Activated gamma-delta T cell treated with anti-CD3 and anti-CD28 coated beads, Interleukin-2, amount 50 U/mL, for 16 hours (primary cell): ENCODE data around the gene ZC3H18.

Source experiments
- DNase-seq: peaks from one replicate; pipeline ENCODE4 v3.0.0-alpha.2; 2020; ENCODE audit warnings: low read depth

ZC3H18 gene

GRCh38 chr16:88569985-88570690 lies at the start of gene ZC3H18:
ZC3H18 (plus strand) TSS chr16:88570403; CDS start chr16:88577124, 6,721 bp downstream.
- DNase-seq, result peak; percentile 97

GRCh38 chr16:88521674-88522073 lies 48.5 kb upstream of the ZC3H18 start:
- DNase-seq, result no peak

GRCh38 chr16:88522276-88522949 lies 47.8 kb upstream of the ZC3H18 start:
- DNase-seq, result no peak

GRCh38 chr16:88523309-88524161 lies 46.7 kb upstream of the ZC3H18 start:
- DNase-seq, result no peak

- DNase-seq, result no peak
Observed at GRCh38 chr16:88524274-88524972, 45.8 kb upstream of the ZC3H18 start.

- DNase-seq, result no peak
Observed at GRCh38 chr16:88524973-88525662, 45.1 kb upstream of the ZC3H18 start.

- DNase-seq, result no peak
Observed at GRCh38 chr16:88525663-88525990, 44.6 kb upstream of the ZC3H18 start.

GRCh38 chr16:88526008-88526905 lies 43.9 kb upstream of the ZC3H18 start:
- no peak for DNase-seq

- no peak for DNase-seq
Observed at GRCh38 chr16:88526906-88527185, 43.4 kb upstream of the ZC3H18 start.

GRCh38 chr16:88527186-88527936 lies 42.8 kb upstream of the ZC3H18 start:
- peak; percentile 44 for DNase-seq

GRCh38 chr16:88527937-88528743 lies 42.1 kb upstream of the ZC3H18 start:
- DNase-seq, result no peak

GRCh38 chr16:88528902-88529318 lies 41.3 kb upstream of the ZC3H18 start:
- no peak for DNase-seq

- no peak for DNase-seq
Observed at GRCh38 chr16:88529596-88529995, 40.6 kb upstream of the ZC3H18 start.

- no peak for DNase-seq
Observed at GRCh38 chr16:88530051-88530857, 39.9 kb upstream of the ZC3H18 start.

GRCh38 chr16:88530858-88531203 lies 39.4 kb upstream of the ZC3H18 start:
- no peak for DNase-seq

- no peak for DNase-seq
Observed at GRCh38 chr16:88531346-88531745, 38.9 kb upstream of the ZC3H18 start.

GRCh38 chr16:88531931-88532433 lies 38.2 kb upstream of the ZC3H18 start:
- DNase-seq, result no peak
